ENCODE measurements around the gene AK8. TPM values are rescaled to one million over a fixed set of nuclear protein-coding genes. Genes with fewer than 3 reads are reported as not detected.
"Not testable (repeated sequence)": the region's sequence is repeated elsewhere in the genome, so short reads cannot be mapped to it uniquely, and the experiment has no call there.

AK8 gene
- total and polyA plus RNA-seq, 2 donors from 2014 or later: 6.2 to 6.3 TPM

GRCh38 chr9:132723809-132724208 is 154.3 kb downstream of the AK8 start:
- DNase-seq (no peak), FAIRE-seq (no peak)
- TF ChIP-seq CTCF (IDR thresholded peaks at IDR 0.05; ENCODE audit: borderline replicate concordance, extremely low read depth, insufficient read depth): no peak
- Histone ChIP-seq H3K9me3 (ENCODE audit: control insufficient read depth in 2 of 3, insufficient read depth in 1 of 3, low read length in 3 of 3) (no peaks in the 10 kb centered on the region), H3K27me3 (ENCODE audit: control insufficient read depth, insufficient read depth, low read length) (no peaks in the 10 kb centered on the region), H3K36me3 (ENCODE audit: control insufficient read depth in 2 of 3, insufficient read depth in 3 of 3, low read length in 3 of 3) (no peaks in the 10 kb centered on the region), H3K4me1 (ENCODE audit: control insufficient read depth in 2 of 3, insufficient read depth in 2 of 3, low read depth in 1 of 3, low read length in 3 of 3) (no peaks in the 10 kb centered on the region), H3K9ac (ENCODE audit: low read length in 3 of 3) (no peak overlapping the region), H3K27ac (ENCODE audit: low read depth in 2 of 2, low read length in 2 of 2) (no peak overlapping the region), H3K4me3 (ENCODE audit: low read length in 3 of 3) (no peak overlapping the region)
- intact Hi-C loops (cut with DNase I): no loop called here

- no peaks in the 10 kb centered on the region for H3K27me3 ChIP-seq (ENCODE audit: control insufficient read depth, insufficient read depth, low read length)
Measured at GRCh38 chr9:132722564-132723065, 155.5 kb downstream of the AK8 start.

DNA sequence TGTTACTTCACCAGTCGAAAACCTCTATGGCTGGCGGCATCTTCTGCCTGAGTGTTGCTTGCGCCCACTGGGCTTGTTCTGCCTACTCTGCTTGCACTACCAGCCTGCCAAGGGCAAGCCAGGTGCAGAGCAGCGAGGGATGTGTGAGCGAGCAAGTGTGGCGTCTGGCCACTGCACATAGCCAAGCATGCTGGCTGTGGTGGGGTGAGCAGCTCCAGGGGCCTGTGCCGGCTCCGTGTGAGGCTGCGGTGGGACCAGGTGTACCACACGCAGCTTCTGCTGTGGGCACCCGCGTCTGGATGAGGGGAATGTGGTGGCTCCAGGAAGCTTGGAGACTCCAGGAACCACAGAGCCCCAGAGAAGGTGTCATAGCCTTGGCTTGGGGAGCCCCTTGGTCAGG is 156.4 kb downstream of the AK8 start:
- intact Hi-C loops (cut with DNase I): no loop called here
- Histone ChIP-seq H3K4me3 (ENCODE audit: low read length in 3 of 3) (no peak overlapping the region), H3K27me3 (ENCODE audit: control insufficient read depth, insufficient read depth, low read length) (no peaks in the 10 kb centered on the region), H3K27ac (ENCODE audit: low read depth in 2 of 2, low read length in 2 of 2) (no peak overlapping the region), H3K9ac (ENCODE audit: low read length in 3 of 3) (no peak overlapping the region), H3K36me3 (ENCODE audit: control insufficient read depth in 2 of 3, insufficient read depth in 3 of 3, low read length in 3 of 3) (no peaks in the 10 kb centered on the region), H3K4me1 (ENCODE audit: control insufficient read depth in 2 of 3, insufficient read depth in 2 of 3, low read depth in 1 of 3, low read length in 3 of 3) (no peaks in the 10 kb centered on the region), H3K9me3 (ENCODE audit: control insufficient read depth in 2 of 3, insufficient read depth in 1 of 3, low read length in 3 of 3) (no peaks in the 10 kb centered on the region)
- TF ChIP-seq CTCF (IDR thresholded peaks at IDR 0.05; ENCODE audit: borderline replicate concordance, extremely low read depth, insufficient read depth): no peak
- DNase-seq: no peak
- FAIRE-seq: no peak

More at GRCh38 chr9:132722564-132723065, 155.5 kb downstream of the AK8 start:
- no peak for DNase-seq
- Histone ChIP-seq H3K9ac (ENCODE audit: low read length in 3 of 3) (no peak overlapping the region), H3K9me3 (ENCODE audit: control insufficient read depth in 2 of 3, insufficient read depth in 1 of 3, low read length in 3 of 3) (no peaks in the 10 kb centered on the region), H3K4me3 (ENCODE audit: low read length in 3 of 3) (no peak overlapping the region), H3K27ac (ENCODE audit: low read depth in 2 of 2, low read length in 2 of 2) (no peak overlapping the region), H3K36me3 (ENCODE audit: control insufficient read depth in 2 of 3, insufficient read depth in 3 of 3, low read length in 3 of 3) (no peaks in the 10 kb centered on the region), H3K4me1 (ENCODE audit: control insufficient read depth in 2 of 3, insufficient read depth in 2 of 3, low read depth in 1 of 3, low read length in 3 of 3) (no peaks in the 10 kb centered on the region)
- intact Hi-C loops (cut with DNase I): no loop called here
- FAIRE-seq: no peak
- no peak for TF ChIP-seq CTCF (IDR thresholded peaks at IDR 0.05; ENCODE audit: borderline replicate concordance, extremely low read depth, insufficient read depth)

DNA sequence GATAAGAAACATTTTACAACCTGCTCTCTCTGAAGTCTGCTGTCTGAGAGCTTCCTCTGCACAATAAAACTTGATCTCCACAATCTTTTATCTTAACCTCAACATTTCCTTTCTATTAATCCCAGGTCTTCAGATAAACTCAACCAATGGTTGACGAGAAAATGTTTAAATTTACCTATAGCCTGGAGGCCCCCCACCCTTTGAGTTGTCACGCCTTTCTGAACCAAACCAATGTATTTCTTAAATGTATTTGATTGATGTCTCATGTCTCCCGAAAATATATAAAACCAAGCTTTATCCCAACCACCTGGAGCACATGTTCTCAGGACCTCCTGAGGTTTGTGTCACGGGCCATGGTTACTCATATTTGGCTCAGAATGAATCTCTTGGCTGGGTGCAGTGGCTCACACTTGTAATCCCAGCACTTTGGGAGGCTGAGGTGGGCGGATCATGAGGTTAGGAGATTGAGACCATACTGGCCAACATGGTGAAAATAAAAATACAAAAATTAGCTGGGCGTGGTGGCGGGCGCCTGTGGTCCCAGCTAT is 159.6 kb downstream of the AK8 start:
- H3K27me3 ChIP-seq (ENCODE audit: control insufficient read depth, insufficient read depth, low read length); H3K4me3 ChIP-seq (ENCODE audit: low read length in 3 of 3); H3K36me3 ChIP-seq (ENCODE audit: control insufficient read depth in 2 of 3, insufficient read depth in 3 of 3, low read length in 3 of 3); H3K27ac ChIP-seq (ENCODE audit: low read depth in 2 of 2, low read length in 2 of 2); DNase-seq; H3K9me3 ChIP-seq (ENCODE audit: control insufficient read depth in 2 of 3, insufficient read depth in 1 of 3, low read length in 3 of 3); H3K9ac ChIP-seq (ENCODE audit: low read length in 3 of 3); FAIRE-seq; intact Hi-C loops (cut with DNase I); H3K4me1 ChIP-seq (ENCODE audit: control insufficient read depth in 2 of 3, insufficient read depth in 2 of 3, low read depth in 1 of 3, low read length in 3 of 3): not testable (repeated sequence)
